GM12865 (cell line): ENCODE data around the gene ADGRB2.

Experiments used
- DNase-seq: peaks from one replicate; pipeline ENCODE4 v3.0.0; 2010; ENCODE audit warnings: low read depth
- H3K4me3 ChIP-seq: 2 replicates; pipeline ENCODE4 v1.5.1; 2011; ENCODE audit warnings: mild to moderate bottlenecking, low read depth, low read length, control low read depth
- TF ChIP-seq, protein P1 (sequence below): IDR thresholded peaks from 2 replicates; pipeline ENCODE4 v1.5.1; 2011; ENCODE audit warnings: low read length, control low read depth, low read depth, inconsistent platforms; ENCODE audit not compliant: insufficient read depth; ENCODE audit errors: missing control alignments

ADGRB2 gene

DNA sequence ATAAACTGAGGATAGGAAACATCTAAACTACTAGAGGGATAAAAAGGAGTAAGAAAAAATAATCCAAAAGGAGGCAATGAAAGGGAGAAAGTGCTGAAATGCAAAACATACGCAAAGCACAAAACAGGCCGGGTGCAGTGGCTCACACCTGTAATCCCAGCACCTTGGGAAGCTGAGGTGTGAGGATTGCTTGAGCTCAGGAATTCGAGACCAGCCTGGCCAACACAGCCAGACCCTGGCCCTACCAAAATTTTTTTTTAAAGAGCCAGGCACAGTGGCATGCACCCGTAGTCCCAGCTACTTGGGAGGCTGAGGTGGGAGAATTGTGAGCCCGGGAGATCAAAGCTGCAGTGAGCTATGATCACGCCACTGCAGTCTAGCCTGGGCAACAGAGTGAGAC, 41.2 kb upstream of the ADGRB2 start:
- no peak overlapping the region for H3K4me3 ChIP-seq
- no peak for DNase-seq
- TF ChIP-seq, protein P1, sequence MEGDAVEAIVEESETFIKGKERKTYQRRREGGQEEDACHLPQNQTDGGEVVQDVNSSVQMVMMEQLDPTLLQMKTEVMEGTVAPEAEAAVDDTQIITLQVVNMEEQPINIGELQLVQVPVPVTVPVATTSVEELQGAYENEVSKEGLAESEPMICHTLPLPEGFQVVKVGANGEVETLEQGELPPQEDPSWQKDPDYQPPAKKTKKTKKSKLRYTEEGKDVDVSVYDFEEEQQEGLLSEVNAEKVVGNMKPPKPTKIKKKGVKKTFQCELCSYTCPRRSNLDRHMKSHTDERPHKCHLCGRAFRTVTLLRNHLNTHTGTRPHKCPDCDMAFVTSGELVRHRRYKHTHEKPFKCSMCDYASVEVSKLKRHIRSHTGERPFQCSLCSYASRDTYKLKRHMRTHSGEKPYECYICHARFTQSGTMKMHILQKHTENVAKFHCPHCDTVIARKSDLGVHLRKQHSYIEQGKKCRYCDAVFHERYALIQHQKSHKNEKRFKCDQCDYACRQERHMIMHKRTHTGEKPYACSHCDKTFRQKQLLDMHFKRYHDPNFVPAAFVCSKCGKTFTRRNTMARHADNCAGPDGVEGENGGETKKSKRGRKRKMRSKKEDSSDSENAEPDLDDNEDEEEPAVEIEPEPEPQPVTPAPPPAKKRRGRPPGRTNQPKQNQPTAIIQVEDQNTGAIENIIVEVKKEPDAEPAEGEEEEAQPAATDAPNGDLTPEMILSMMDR = no peak

DNA sequence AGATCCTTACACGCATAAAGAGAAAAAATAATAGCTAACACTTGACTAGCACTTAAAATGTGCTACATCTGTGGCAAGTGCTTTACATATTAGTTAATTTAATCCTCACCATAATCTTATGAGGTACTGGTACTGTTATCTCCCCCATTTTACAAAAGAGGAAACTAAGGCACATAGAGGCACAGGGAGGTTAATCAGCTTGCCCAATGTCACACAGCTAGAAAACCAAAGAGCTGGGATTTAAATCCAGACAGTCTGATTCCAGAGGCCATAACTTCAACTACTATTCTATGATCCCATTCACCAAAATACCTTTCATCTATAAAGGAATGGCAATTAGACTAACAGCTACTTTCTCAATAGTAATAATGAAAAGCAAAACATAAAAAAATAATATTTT, 40.0 kb upstream of the ADGRB2 start:
- H3K4me3 ChIP-seq = no peak overlapping the region
- no peak for DNase-seq
- TF ChIP-seq, protein P1 = no peak

DNA sequence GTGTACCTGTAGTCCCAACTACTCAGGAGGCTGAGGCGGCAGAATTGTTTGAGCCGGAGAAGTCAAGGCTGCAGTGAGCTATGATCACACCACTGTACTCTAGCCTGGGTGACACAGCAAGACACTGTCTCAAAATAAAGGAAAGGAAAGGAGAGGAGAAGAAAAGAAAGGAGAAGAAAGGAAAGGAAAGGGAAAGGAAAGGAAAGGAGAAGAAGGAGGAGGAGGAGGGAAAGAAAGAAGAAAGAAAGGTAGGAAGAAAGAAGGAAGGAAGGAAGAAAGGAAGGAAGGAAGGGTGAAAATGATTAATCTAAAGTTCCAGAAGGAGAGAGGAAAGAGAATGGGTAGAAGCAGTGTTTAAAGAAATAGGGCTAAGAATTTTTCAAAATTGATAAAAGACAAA, 39.5 kb upstream of the ADGRB2 start:
- H3K4me3 ChIP-seq = no peak overlapping the region
- TF ChIP-seq, protein P1 = no peak
- DNase-seq = no peak

DNA sequence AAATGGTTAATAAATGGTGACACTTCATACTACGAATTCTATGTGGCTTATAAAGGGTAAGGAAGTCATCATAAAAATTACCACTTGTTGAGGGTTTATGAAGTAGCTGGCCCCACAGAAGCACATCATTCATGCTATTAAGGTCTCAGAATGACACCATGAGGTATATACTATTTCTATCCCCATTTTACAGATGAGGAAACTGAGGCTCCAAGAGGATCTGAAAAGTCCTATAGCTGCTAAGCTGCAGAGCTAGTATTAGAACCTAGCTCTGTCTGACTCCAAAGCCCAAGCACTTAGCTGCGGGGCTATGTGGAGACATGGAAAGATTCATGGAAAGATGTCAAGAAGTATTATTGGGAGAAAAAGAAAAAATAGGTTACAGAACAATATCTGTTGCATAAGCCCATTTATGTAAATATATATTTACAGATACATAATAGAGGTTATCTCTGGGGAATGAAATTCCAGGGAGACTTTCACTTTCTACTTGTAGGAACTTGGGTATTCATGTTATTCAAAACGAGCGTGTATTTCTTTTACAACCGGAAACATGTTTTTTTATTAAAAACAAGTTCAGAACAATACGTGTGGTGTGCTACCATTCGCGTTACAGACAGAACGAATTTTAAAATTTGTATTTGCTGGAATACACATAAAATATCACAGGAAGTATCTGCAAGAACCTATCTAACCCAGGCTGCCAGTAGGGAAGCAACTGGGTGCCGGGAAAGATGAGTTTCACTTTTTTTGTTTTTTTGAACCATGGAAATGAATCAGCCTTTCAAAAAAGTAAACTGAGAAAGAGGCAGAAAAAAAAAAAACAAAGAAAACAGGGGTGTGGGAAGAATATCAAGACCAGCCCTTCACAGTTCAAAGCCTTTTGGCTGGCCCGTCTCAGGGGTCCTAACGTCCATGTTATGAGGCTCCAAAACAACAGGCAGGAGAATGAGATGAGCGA, 38.3 kb upstream of the ADGRB2 start:
- no peak for DNase-seq
- TF ChIP-seq, protein P1 = no peak
- no peak overlapping the region for H3K4me3 ChIP-seq

DNA sequence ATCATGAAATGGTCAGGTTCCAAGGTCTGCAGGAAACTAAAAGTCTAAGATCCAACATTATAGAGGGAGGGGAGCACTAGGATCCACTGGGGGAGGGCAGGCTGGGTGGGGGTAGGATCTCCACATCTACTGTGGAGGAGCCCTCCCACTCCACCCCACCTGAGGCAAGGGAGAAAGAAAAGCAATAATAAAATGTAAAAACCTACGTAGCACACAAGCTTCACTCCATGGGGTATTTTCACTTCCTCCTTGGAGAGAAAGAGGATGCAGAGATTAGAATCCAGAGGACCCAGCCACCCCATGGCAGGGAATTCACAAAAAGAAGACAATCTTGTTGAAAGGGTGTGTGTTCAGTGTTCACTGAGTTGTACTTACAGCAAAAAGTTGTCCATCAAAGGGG, 37.3 kb upstream of the ADGRB2 start:
- H3K4me3 ChIP-seq = no peak overlapping the region
- DNase-seq = no peak
- TF ChIP-seq, protein P1 = no peak

DNA sequence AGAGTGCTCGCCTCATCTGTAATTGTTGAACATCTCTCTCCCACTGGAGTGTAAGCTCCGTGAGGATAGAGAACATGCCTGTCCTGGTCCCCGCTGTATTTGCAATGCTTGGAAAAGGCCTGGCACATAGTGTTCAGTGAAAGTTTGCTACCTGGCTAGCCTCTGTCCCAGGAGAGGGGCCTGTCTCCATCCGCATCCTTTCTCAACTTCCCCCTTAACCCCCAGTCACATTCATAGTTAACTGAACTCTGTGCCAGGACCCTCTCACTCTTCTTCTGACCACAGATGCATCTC, 36.5 kb upstream of the ADGRB2 start:
- no peak overlapping the region for H3K4me3 ChIP-seq
- TF ChIP-seq, protein P1 = no peak
- no peak for DNase-seq
